ENCODE data around the gene PPP4R4. TPM values are rescaled to one million over a fixed set of nuclear protein-coding genes. Genes with fewer than 3 reads are reported as not detected.
A peak's percentile ranks its signal among the peaks of the same experiment; 100 is the strongest.

Gene PPP4R4
- total RNA-seq, 1 experiment from 2014 or later = 3.9 TPM

GRCh38 chr14:94203473-94204210 lies 29.5 kb downstream of the PPP4R4 start:
- no peak overlapping the region for H3K4me2 ChIP-seq (ENCODE audit: insufficient read depth, insufficient read length, low read length)
- no peaks in the 10 kb centered on the region for H3K9me3 ChIP-seq (ENCODE audit: control insufficient read depth, low read depth, low read length)
- H3K18ac ChIP-seq (ENCODE audit: insufficient read length, low read depth, low read length) = no peak overlapping the region
- no peaks in the 10 kb centered on the region for H3K79me1 ChIP-seq (ENCODE audit: insufficient read depth, low read depth, low read length, poor library complexity, severe bottlenecking)
- no peak overlapping the region for H3K27ac ChIP-seq (ENCODE audit: insufficient read length, low read depth, low read length)
- TF ChIP-seq CTCF (conservative IDR thresholded peaks at IDR 0.05) = no peak
- WGBS (ENCODE audit: extremely low coverage, insufficient read length, low lambda C conversion rate) = no CpG with 5 or more reads among the region's 2 CpGs
- no peak overlapping the region for H2AK5ac ChIP-seq (ENCODE audit: insufficient read length, low read length)
- Mint-ChIP-seq H3K36me3 (ENCODE audit: insufficient read depth in 1 of 3, low read depth in 3 of 3) (peaks cover 7 to 18% (median 16%) of the 10 kb centered on the region in 3 experiments), H3K27me3 (ENCODE audit: low read depth) (no peaks in the 10 kb centered on the region; the same call in 1 of the 2 replicates), H3K4me3 (no peak overlapping the region), H3K9me3 (peaks cover 16% of the 10 kb centered on the region in 2 experiments), H3K4me1 (peaks cover 7 to 10% of the 10 kb centered on the region in 2 experiments), H3K27ac (peak overlapping the region in 1 of 3 experiments; percentile 13; a peak in 1 of 7 replicates)
- H3K4ac ChIP-seq (ENCODE audit: low read depth, low read length) = no peak overlapping the region
- H4K8ac ChIP-seq (replicated peaks; ENCODE audit: insufficient read length, low read depth, low read length) = no peak overlapping the region
- no peak overlapping the region for H3K23ac ChIP-seq (ENCODE audit: insufficient read length, low read depth, low read length)
- no peaks in the 10 kb centered on the region for H3K4me1 ChIP-seq (ENCODE audit: insufficient read depth, low read length)
- no peak overlapping the region for H2BK120ac ChIP-seq (ENCODE audit: low read depth, low read length, poor library complexity, severe bottlenecking)
- no peak overlapping the region for H2BK5ac ChIP-seq (ENCODE audit: insufficient read length, low read length)
- H2AFZ ChIP-seq (ENCODE audit: low read length) = no peak overlapping the region
- H3T11ph ChIP-seq (ENCODE audit: low read length) = no peak overlapping the region
- H4K91ac ChIP-seq (ENCODE audit: insufficient read length, low read depth, low read length) = no peak overlapping the region
- no peaks in the 10 kb centered on the region for H3K23me2 ChIP-seq (ENCODE audit: insufficient read length, low read depth, low read length, poor library complexity, severe bottlenecking)
- no peak overlapping the region for H2BK12ac ChIP-seq (ENCODE audit: insufficient read length, low read depth, low read length)
- no peaks in the 10 kb centered on the region for H4K20me1 ChIP-seq (ENCODE audit: control insufficient read depth, insufficient read depth, insufficient read length)
- no peak overlapping the region for H3K56ac ChIP-seq (ENCODE audit: insufficient read length, low read depth, low read length)
- H3K79me2 ChIP-seq (ENCODE audit: insufficient read depth, low read length) = no peaks in the 10 kb centered on the region; the same call in 1 of the 2 replicates
- DNase-seq = no peak
- H4K5ac ChIP-seq (ENCODE audit: insufficient read length, low read depth, low read length) = no peak overlapping the region
- H3K14ac ChIP-seq (ENCODE audit: insufficient read depth, low read length) = no peak overlapping the region
- no peak overlapping the region for H2BK15ac ChIP-seq (ENCODE audit: low read depth, low read length)
- no peaks in the 10 kb centered on the region for H3K27me3 ChIP-seq (ENCODE audit: insufficient read depth, low read length)
- H3K9ac ChIP-seq (ENCODE audit: extremely low read depth, insufficient read length, low read length) = no peak overlapping the region
- no peak overlapping the region for H2BK20ac ChIP-seq (ENCODE audit: low read depth, low read length, poor library complexity, severe bottlenecking)
